Peyer's patch (tissue), 4 donors: ENCODE data around the gene CNTNAP2. TPM values are rescaled to one million over a fixed set of nuclear protein-coding genes. Genes with fewer than 3 reads are reported as not detected.

Source experiments
- DNase-seq, 3 donors: peaks; one replicate each; pipeline ENCODE4 v3.0.0-alpha.2; 2017 to 2019
- H3K27ac ChIP-seq, 4 donors: fragments of 200-600 bp; sonication (generic); one replicate each; pipeline ENCODE4 v1.5.1; 2016 to 2019
- H3K27me3 ChIP-seq, 2 donors: fragments of 200-600 bp; sonication (generic); one replicate each; pipeline ENCODE4 v1.5.1; 2019
- H3K36me3 ChIP-seq, 3 donors: fragments of 200-600 bp; sonication (generic); one replicate each; pipeline ENCODE4 v1.5.1; 2016 to 2019
- H3K4me1 ChIP-seq, 4 donors: fragments of 200-600 bp; sonication (generic); one replicate each; pipeline ENCODE4 v1.5.1; 2016 to 2019
- H3K4me3 ChIP-seq, 4 donors: fragments of 200-600 bp; sonication (generic); 1 replicate in 3 of 4; 2 replicates in 1 of 4; pipeline ENCODE4 v1.5.1; 2016 to 2019; ENCODE audit warnings: mild to moderate bottlenecking in 1 of 4
- H3K9me3 ChIP-seq, 4 donors: fragments of 200-600 bp; sonication (generic); one replicate each; pipeline ENCODE4 v1.5.1; 2016 to 2019; ENCODE audit warnings: mild to moderate bottlenecking in 1 of 4
- POLR2A ChIP-seq, 2 donors: fragments of 450-650 bp; IDR thresholded peaks; one replicate each; pipeline ENCODE4 v1.5.1; 2017; ENCODE audit warnings: antibody characterized with exemption in 2 of 2, mild to moderate bottlenecking in 2 of 2, moderate library complexity in 2 of 2
- total RNA-seq, 4 donors: library from RNA; depleted of rRNA; stranded (reverse); fragments of >200 nt; gene quantifications; one replicate each; pipeline ENCODE4 v1.1.0, GENCODE V29; 2016
- TF ChIP-seq, protein P1 (sequence below), 6 experiments: fragments of 450-650 bp in 4 of 6; fragments of 200-600 bp in 2 of 6; sonication (generic) in 1 of 6; IDR thresholded peaks; one replicate each; pipeline ENCODE4 v1.5.1; 2017 to 2019; ENCODE audit warnings: antibody characterized with exemption in 6 of 6, mild to moderate bottlenecking in 3 of 6, moderate library complexity in 1 of 6

Gene CNTNAP2
- total RNA-seq, 4 donors from 2014 or later, result 1.5 to 4.9 (median 3.6) TPM

DNA sequence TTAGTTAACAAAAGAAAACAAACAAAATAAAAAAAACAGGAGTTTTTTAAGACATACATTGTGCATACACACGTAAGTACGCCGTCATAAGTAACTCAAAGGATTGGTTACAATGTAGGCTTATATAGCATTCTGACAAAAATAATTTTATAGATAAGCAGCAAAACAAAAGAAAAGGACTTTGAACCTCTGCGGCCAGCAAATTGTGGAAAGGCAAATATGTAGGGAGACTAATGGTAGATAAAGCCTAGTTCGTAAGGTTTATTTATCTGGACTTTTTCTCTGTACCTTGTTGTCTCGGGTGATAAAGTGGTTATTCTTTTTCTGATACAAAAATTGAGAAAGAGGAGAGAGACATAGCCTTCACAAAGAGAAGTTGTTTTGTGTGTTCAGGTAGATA lies 891.9 kb downstream of the CNTNAP2 start:
- DNase-seq, result no peak
- no peaks in the 10 kb centered on the region for H3K4me1 ChIP-seq
- no peaks in the 10 kb centered on the region for H3K36me3 ChIP-seq
- TF ChIP-seq POLR2A (IDR thresholded peaks at IDR 0.05), result no peak
- TF ChIP-seq, protein P1, sequence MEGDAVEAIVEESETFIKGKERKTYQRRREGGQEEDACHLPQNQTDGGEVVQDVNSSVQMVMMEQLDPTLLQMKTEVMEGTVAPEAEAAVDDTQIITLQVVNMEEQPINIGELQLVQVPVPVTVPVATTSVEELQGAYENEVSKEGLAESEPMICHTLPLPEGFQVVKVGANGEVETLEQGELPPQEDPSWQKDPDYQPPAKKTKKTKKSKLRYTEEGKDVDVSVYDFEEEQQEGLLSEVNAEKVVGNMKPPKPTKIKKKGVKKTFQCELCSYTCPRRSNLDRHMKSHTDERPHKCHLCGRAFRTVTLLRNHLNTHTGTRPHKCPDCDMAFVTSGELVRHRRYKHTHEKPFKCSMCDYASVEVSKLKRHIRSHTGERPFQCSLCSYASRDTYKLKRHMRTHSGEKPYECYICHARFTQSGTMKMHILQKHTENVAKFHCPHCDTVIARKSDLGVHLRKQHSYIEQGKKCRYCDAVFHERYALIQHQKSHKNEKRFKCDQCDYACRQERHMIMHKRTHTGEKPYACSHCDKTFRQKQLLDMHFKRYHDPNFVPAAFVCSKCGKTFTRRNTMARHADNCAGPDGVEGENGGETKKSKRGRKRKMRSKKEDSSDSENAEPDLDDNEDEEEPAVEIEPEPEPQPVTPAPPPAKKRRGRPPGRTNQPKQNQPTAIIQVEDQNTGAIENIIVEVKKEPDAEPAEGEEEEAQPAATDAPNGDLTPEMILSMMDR (IDR thresholded peaks at IDR 0.05), result no peak
- H3K4me3 ChIP-seq, result no peak overlapping the region
- no peaks in the 10 kb centered on the region for H3K27me3 ChIP-seq
- H3K9me3 ChIP-seq, result no peaks in the 10 kb centered on the region
- no peak overlapping the region for H3K27ac ChIP-seq

GRCh38 chr7:147012666-147013065 lies 896.1 kb downstream of the CNTNAP2 start:
- Histone ChIP-seq H3K4me1 (no peaks in the 10 kb centered on the region), H3K4me3 (no peak overlapping the region), H3K9me3 (no peaks in the 10 kb centered on the region), H3K36me3 (no peaks in the 10 kb centered on the region), H3K27me3 (no peaks in the 10 kb centered on the region), H3K27ac (no peak overlapping the region)
- DNase-seq, result no peak
- TF ChIP-seq, protein P1 (IDR thresholded peaks at IDR 0.05), result no peak
- no peak for TF ChIP-seq POLR2A (IDR thresholded peaks at IDR 0.05)

DNA sequence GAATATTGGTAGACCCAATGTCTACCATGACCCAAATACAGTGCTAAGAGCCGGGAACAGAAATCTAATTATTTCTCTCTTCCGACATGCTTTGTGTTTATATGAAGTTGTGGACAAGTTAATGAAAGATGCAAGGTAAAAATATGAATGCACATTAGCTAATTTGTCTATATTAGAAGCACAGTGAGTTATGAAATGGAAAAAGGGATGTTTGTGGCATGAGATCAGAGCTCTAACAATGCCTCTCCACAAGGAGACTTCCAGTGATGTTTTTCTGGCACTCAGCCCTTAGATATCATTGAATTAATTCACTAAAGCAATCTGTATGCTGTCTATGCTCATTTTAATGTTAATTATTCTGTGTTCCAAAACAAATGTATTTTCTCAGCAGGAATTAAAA lies 897.2 kb downstream of the CNTNAP2 start:
- H3K27me3 ChIP-seq, result no peaks in the 10 kb centered on the region
- H3K9me3 ChIP-seq, result no peaks in the 10 kb centered on the region
- no peak for DNase-seq
- TF ChIP-seq, protein P1 (IDR thresholded peaks at IDR 0.05), result no peak
- no peak for TF ChIP-seq POLR2A (IDR thresholded peaks at IDR 0.05)
- H3K4me3 ChIP-seq, result no peak overlapping the region
- H3K36me3 ChIP-seq, result no peaks in the 10 kb centered on the region
- H3K4me1 ChIP-seq, result no peaks in the 10 kb centered on the region
- no peak overlapping the region for H3K27ac ChIP-seq

GRCh38 chr7:147014286-147014955 lies 897.8 kb downstream of the CNTNAP2 start:
- no peak for TF ChIP-seq POLR2A (IDR thresholded peaks at IDR 0.05)
- TF ChIP-seq, protein P1 (IDR thresholded peaks at IDR 0.05), result no peak
- Histone ChIP-seq H3K9me3 (no peaks in the 10 kb centered on the region), H3K27me3 (no peaks in the 10 kb centered on the region), H3K4me3 (no peak overlapping the region), H3K4me1 (no peaks in the 10 kb centered on the region), H3K36me3 (no peaks in the 10 kb centered on the region), H3K27ac (no peak overlapping the region)
- DNase-seq, result no peak

DNA sequence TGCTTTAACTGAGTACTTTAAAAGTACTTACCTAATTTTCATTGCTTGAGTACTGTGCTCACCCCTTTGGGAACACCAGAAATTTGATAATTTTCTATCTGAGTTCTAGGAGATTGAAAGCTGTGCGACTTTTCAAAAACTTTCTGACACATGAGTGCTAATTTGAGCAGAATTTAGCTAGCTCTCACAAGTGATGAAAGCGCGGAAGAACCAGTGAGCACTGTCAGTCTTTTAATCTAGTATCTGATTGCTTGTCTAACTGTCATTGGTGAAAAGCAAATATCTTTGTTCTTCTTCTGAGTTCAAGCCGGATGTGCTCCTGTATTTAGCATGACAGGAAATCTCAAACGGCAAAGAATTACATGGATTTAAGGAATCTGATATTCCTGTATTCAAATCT lies 899.4 kb downstream of the CNTNAP2 start:
- DNase-seq, result no peak
- Histone ChIP-seq H3K27ac (no peak overlapping the region), H3K9me3 (no peaks in the 10 kb centered on the region), H3K36me3 (no peaks in the 10 kb centered on the region), H3K4me1 (no peaks in the 10 kb centered on the region), H3K27me3 (no peaks in the 10 kb centered on the region), H3K4me3 (no peak overlapping the region)
- TF ChIP-seq POLR2A (IDR thresholded peaks at IDR 0.05), result no peak
- TF ChIP-seq, protein P1 (IDR thresholded peaks at IDR 0.05), result no peak

DNA sequence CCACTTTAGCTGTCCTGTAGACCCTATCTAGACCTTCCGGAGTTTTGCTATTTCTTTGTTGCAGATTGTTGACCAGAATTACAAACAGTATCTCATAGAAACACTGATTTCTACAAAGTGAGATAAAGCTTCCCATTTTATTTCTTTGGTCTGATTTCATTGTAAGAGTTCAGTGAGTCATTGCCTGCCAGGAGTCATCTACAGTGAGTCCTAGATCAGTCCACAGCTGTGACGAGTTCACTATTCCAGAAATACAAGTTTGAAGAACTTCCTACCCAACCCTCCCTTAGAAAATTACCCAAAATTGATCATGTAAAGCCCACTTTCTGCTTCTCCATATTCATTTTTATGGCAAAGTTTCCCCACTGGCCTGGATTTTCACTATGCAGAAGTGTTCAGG lies 905.5 kb downstream of the CNTNAP2 start:
- Histone ChIP-seq H3K4me3 (no peak overlapping the region), H3K36me3 (no peaks in the 10 kb centered on the region), H3K27ac (no peak overlapping the region), H3K27me3 (no peaks in the 10 kb centered on the region), H3K9me3 (no peaks in the 10 kb centered on the region), H3K4me1 (no peaks in the 10 kb centered on the region)
- TF ChIP-seq, protein P1 (IDR thresholded peaks at IDR 0.05), result no peak
- TF ChIP-seq POLR2A (IDR thresholded peaks at IDR 0.05), result no peak
- no peak for DNase-seq
